ENCODE data around the gene ITPR3.

The ITPR3 gene

GRCh38 chr6:33607784-33608161 is 13.3 kb upstream of the ITPR3 start:
- DNase-seq (ENCODE audit: extremely low spot score), result no peak
- POLR2A ChIA-PET, result interaction anchor here (1.6 kb wide), 1 partner anchor 104 kb away, joined by 6 read pairs; the partner anchor contains the start of gene UQCC2
- CTCF ChIA-PET, result interaction anchor here (0.8 to 1.7 kb wide), 3 partner anchors 18 to 93 kb away, joined by 4 to 5 read pairs (median 4); no protein-coding TSS in a partner anchor
- TF ChIP-seq FOXA1 (IDR thresholded peaks at IDR 0.05), result no peak
- no peak for TF ChIP-seq SUZ12 (IDR thresholded peaks at IDR 0.05)
- TF ChIP-seq FOXK2 (IDR thresholded peaks at IDR 0.05), result no peak
- no peak for TF ChIP-seq ARNT (IDR thresholded peaks at IDR 0.05)
- no peak for TF ChIP-seq ELF4 (IDR thresholded peaks at IDR 0.05)
- TF ChIP-seq NFRKB (IDR thresholded peaks at IDR 0.05), result no peak
- TF ChIP-seq TARDBP (IDR thresholded peaks at IDR 0.05), result no peak
- no peak for TF ChIP-seq CTBP1 (IDR thresholded peaks at IDR 0.05; ENCODE audit: borderline replicate concordance)

DNA sequence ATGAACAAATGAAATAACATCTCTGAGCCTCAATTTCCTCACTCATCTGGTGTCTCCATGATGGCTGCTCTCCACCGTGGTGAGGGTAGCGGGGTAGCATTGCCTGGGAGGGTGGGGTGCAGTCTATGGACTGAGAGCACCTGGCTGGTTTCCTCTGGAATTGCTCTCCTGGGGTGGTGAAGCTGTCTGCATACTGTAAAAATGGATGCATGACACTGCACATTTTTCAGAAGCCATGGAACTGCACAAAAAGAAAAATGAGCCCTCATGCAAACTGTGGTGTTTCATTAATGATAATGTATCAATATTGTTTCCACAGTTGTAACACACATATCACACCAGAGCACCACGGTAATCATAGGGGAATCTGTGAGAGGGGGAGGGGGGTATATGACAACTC is 12.1 kb upstream of the ITPR3 start:
- CTCF ChIA-PET, result interaction anchor here (1.7 kb wide), 1 partner anchor 19 kb away, joined by 5 read pairs; no protein-coding TSS in a partner anchor
- DNase-seq (ENCODE audit: extremely low spot score), result no peak
- no peak for TF ChIP-seq SUZ12 (IDR thresholded peaks at IDR 0.05)
- no peak for TF ChIP-seq FOXM1 (IDR thresholded peaks at IDR 0.05; ENCODE audit: borderline replicate concordance)
- no peak for TF ChIP-seq ZNF384 (IDR thresholded peaks at IDR 0.05)
- TF ChIP-seq FOXK2 (IDR thresholded peaks at IDR 0.05), result no peak
- TF ChIP-seq HDGF (IDR thresholded peaks at IDR 0.05; ENCODE audit: borderline replicate concordance), result no peak
- no peak for TF ChIP-seq LEF1 (IDR thresholded peaks at IDR 0.05; ENCODE audit: borderline replicate concordance)
- TF ChIP-seq NFRKB (IDR thresholded peaks at IDR 0.05), result no peak
- no peak for TF ChIP-seq CTBP1 (IDR thresholded peaks at IDR 0.05; ENCODE audit: borderline replicate concordance)
- no peak for TF ChIP-seq FOXA1 (IDR thresholded peaks at IDR 0.05)
- no peak for TF ChIP-seq TARDBP (IDR thresholded peaks at IDR 0.05)
- POLR2A ChIA-PET, result no interaction called here

- TF ChIP-seq SP1 (IDR thresholded peaks at IDR 0.05) (no peak), HDGF (IDR thresholded peaks at IDR 0.05; ENCODE audit: borderline replicate concordance) (no peak), ELF4 (IDR thresholded peaks at IDR 0.05) (no peak), LEF1 (IDR thresholded peaks at IDR 0.05; ENCODE audit: borderline replicate concordance) (no peak), PKNOX1 (IDR thresholded peaks at IDR 0.05) (no peak), ZNF384 (IDR thresholded peaks at IDR 0.05) (no peak), FOXK2 (IDR thresholded peaks at IDR 0.05) (no peak), SUZ12 (IDR thresholded peaks at IDR 0.05) (no peak), FOXM1 (IDR thresholded peaks at IDR 0.05; ENCODE audit: borderline replicate concordance) (no peak), CTBP1 (IDR thresholded peaks at IDR 0.05; ENCODE audit: borderline replicate concordance) (no peak), NFRKB (IDR thresholded peaks at IDR 0.05) (no peak), FOXA1 (IDR thresholded peaks at IDR 0.05) (no peak), BHLHE40 (IDR thresholded peaks at IDR 0.05; ENCODE audit: borderline replicate concordance) (no peak), TARDBP (IDR thresholded peaks at IDR 0.05) (no peak), L3MBTL2 (conservative IDR thresholded peaks at IDR 0.05) (no peak), ARNT (IDR thresholded peaks at IDR 0.05) (no peak)
- DNase-seq (ENCODE audit: extremely low spot score), result no peak
- ChIA-PET CTCF (no interaction called here), POLR2A (no interaction called here)
Observed at GRCh38 chr6:33609528-33609927, 11.6 kb upstream of the ITPR3 start.

GRCh38 chr6:33610067-33610466 is 11.1 kb upstream of the ITPR3 start:
- CTCF ChIA-PET, result no interaction called here
- POLR2A ChIA-PET, result no interaction called here
- TF ChIP-seq SUZ12 (IDR thresholded peaks at IDR 0.05), result no peak
- no peak for TF ChIP-seq LEF1 (IDR thresholded peaks at IDR 0.05; ENCODE audit: borderline replicate concordance)
- TF ChIP-seq TARDBP (IDR thresholded peaks at IDR 0.05), result no peak
- no peak for TF ChIP-seq PKNOX1 (IDR thresholded peaks at IDR 0.05)
- TF ChIP-seq FOXA1 (IDR thresholded peaks at IDR 0.05), result no peak
- no peak for TF ChIP-seq HDGF (IDR thresholded peaks at IDR 0.05; ENCODE audit: borderline replicate concordance)
- TF ChIP-seq NFRKB (IDR thresholded peaks at IDR 0.05), result no peak
- TF ChIP-seq L3MBTL2 (conservative IDR thresholded peaks at IDR 0.05), result no peak
- TF ChIP-seq FOXM1 (IDR thresholded peaks at IDR 0.05; ENCODE audit: borderline replicate concordance), result no peak
- TF ChIP-seq ELF4 (IDR thresholded peaks at IDR 0.05), result no peak
- TF ChIP-seq SP1 (IDR thresholded peaks at IDR 0.05), result no peak
- no peak for TF ChIP-seq BHLHE40 (IDR thresholded peaks at IDR 0.05; ENCODE audit: borderline replicate concordance)
- no peak for TF ChIP-seq ARNT (IDR thresholded peaks at IDR 0.05)
- no peak for TF ChIP-seq ZNF384 (IDR thresholded peaks at IDR 0.05)
- no peak for DNase-seq (ENCODE audit: extremely low spot score)

DNA sequence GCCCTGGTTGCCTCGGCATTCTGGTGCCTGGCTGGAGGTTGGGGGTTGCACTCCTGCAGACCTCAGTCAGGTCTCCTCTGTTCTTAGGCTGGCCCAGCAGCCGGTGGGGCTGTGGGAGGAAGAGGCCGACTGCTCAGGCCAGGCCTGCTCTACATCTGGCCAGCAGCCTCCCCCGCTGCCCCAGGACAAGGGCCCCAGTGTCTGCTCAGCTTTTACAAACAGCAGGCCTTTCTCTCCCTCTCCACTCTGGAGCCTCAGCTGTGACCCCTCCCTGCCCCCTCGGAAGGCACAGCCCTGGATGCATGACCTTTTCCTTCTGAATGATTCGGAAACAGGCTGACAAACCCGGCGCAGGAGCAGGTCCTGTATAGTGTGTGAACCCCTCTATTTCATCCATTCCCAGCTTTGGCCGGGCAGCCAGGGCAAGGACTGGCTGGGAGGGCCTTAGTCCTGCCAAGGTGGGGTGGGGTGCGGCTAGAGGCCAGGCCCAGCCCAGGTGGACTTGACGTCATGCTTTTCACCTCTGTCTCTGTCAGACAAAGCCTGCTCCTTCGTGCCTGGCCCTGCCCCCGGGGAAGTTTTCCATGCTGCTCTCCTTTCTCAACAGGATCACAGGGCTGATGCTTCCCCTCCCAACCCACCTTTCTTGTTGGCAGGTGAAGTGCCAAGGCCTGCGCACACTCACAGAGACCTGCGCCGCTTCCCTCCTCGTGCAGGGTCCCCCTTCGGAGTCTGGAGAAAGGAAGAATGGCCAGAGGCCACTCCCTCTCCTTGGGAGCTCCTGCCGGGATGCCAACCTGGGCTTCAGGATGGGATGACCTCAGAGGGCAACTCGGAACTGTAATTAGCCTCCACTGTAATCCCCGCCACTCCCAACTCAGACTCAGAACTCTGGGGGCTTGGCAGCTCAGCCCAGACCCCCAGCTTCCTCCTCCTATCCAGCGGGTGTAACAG is 10.1 kb upstream of the ITPR3 start:
- POLR2A ChIA-PET, result interaction anchor here (0.8 kb wide), 1 partner anchor 339 kb away, joined by 3 read pairs; the partner anchor contains the start of genes RPS18 and VPS52
- no peak for DNase-seq (ENCODE audit: extremely low spot score)
- no peak for TF ChIP-seq NFRKB (IDR thresholded peaks at IDR 0.05)
- no peak for TF ChIP-seq HDGF (IDR thresholded peaks at IDR 0.05; ENCODE audit: borderline replicate concordance)
- no peak for TF ChIP-seq CTBP1 (IDR thresholded peaks at IDR 0.05; ENCODE audit: borderline replicate concordance)
- no peak for TF ChIP-seq FOXK2 (IDR thresholded peaks at IDR 0.05)
- no peak for TF ChIP-seq ZNF384 (IDR thresholded peaks at IDR 0.05)
- no peak for TF ChIP-seq TARDBP (IDR thresholded peaks at IDR 0.05)
- no peak for TF ChIP-seq SUZ12 (IDR thresholded peaks at IDR 0.05)
- TF ChIP-seq L3MBTL2 (conservative IDR thresholded peaks at IDR 0.05), result no peak
- no peak for TF ChIP-seq PKNOX1 (IDR thresholded peaks at IDR 0.05)
- no peak for TF ChIP-seq FOXA1 (IDR thresholded peaks at IDR 0.05)
- no peak for TF ChIP-seq ELF4 (IDR thresholded peaks at IDR 0.05)
- TF ChIP-seq FOXM1 (IDR thresholded peaks at IDR 0.05; ENCODE audit: borderline replicate concordance), result no peak
- TF ChIP-seq ARNT (IDR thresholded peaks at IDR 0.05), result no peak
- CTCF ChIA-PET, result no interaction called here

Data from HEK293T (cell line).